Osteoblast (primary cell): ENCODE measurements around the gene MMP20. TPM values are rescaled to one million over a fixed set of nuclear protein-coding genes. Genes with fewer than 3 reads are reported as not detected.

Source experiments
- DNase-seq: peaks from one replicate; pipeline ENCODE4 v3.0.0; 2011; ENCODE audit warnings: low spot score, mixed read lengths; ENCODE audit not compliant: insufficient read length; ENCODE audit errors: missing footprints
- H2AFZ ChIP-seq: 2 replicates; pipeline ENCODE4 v1.6.0; 2011; ENCODE audit warnings: mild to moderate bottlenecking, low read length
- H3K27ac ChIP-seq: 2 replicates; pipeline ENCODE4 v1.5.1; 2011; ENCODE audit warnings: mild to moderate bottlenecking, low read depth, low read length, moderate library complexity
- H3K27me3 ChIP-seq: 2 replicates; pipeline ENCODE4 v1.6.0; 2012; ENCODE audit warnings: mild to moderate bottlenecking, control low read depth, inconsistent platforms, low read length, moderate library complexity; ENCODE audit not compliant: insufficient read depth
- H3K36me3 ChIP-seq: 2 replicates; pipeline ENCODE4 v1.5.1; 2011; ENCODE audit warnings: mild to moderate bottlenecking, low read length, control low read depth, moderate library complexity; ENCODE audit not compliant: insufficient read depth
- H3K4me1 ChIP-seq: 2 replicates; pipeline ENCODE4 v1.5.1; 2011; ENCODE audit warnings: mild to moderate bottlenecking, low read length, control low read depth, moderate library complexity; ENCODE audit not compliant: insufficient read depth
- H3K4me2 ChIP-seq: 2 replicates; pipeline ENCODE4 v1.6.0; 2011; ENCODE audit warnings: mild to moderate bottlenecking, low read length; ENCODE audit not compliant: insufficient read depth
- H3K4me3 ChIP-seq: fragments of 200-600 bp; sonication (generic); 3 replicates; pipeline ENCODE4 v1.5.1; 2012; ENCODE audit warnings: mild to moderate bottlenecking, low read length, inconsistent platforms; ENCODE audit not compliant: insufficient read depth
- H3K79me2 ChIP-seq: 2 replicates; pipeline ENCODE4 v1.6.0; 2012; ENCODE audit warnings: mild to moderate bottlenecking, low read length, control low read depth, inconsistent platforms; ENCODE audit not compliant: insufficient read depth
- H3K9me3 ChIP-seq: 2 replicates; pipeline ENCODE4 v1.5.1; 2011; ENCODE audit warnings: low read depth, low read length, control low read depth
- H4K20me1 ChIP-seq: 2 replicates; pipeline ENCODE4 v1.6.0; 2012; ENCODE audit warnings: mild to moderate bottlenecking, low read length, control low read depth; ENCODE audit not compliant: insufficient read depth
- CTCF ChIP-seq: IDR thresholded peaks from 2 replicates; pipeline ENCODE4 v1.5.1; 2011; ENCODE audit warnings: mild to moderate bottlenecking, low read depth, low read length, moderate library complexity; ENCODE audit errors: extremely low read depth
- total RNA-seq: library from RNA; depleted of rRNA; stranded (reverse); fragments of >200 nt; gene quantifications from 2 replicates; pipeline ENCODE4 v1.2.3, GENCODE V29; 2012

The MMP20 gene
- total RNA-seq, 1 donor = not detected

DNA sequence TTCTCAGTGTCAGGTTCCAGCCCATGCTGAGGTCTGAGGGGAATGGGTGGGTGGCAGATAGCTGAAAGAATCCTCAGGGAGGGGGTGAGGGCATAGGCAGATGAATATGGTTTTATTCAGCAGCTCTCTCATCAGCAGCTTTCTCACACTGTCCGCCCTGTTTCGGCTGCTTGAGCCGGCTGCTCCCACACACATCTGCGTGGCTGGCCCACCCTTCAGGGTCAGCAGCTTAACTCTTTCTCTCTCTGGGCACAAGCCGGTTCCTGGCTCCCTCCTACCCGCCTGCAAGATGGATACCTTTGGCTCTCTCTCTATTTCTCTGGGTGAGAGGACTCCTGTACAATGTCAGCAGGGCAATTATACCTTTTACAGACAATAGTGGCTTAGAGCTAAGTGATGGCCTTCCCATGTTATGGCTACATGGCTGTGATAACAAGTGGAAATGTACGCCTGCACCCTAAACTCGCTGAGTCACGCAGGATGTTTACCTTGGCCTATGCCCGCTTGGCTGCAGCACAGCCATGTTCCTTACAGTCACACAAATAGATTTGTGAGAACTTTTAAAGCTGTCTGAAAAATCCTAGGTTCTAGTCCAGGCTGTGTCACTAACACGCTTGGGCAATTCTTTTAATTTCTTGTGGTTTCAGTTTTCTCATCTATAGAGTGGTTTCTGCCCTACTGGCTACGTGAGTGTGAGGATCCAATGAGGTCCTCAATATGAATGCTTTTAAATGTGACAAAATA is 4.1 kb downstream of the MMP20 start:
- Histone ChIP-seq H4K20me1 (no peaks in the 10 kb centered on the region), H3K4me2 (peak overlapping the region; percentile 20), H3K27ac (no peak overlapping the region), H3K27me3 (no peaks in the 10 kb centered on the region), H3K36me3 (no peaks in the 10 kb centered on the region), H3K4me1 (no peaks in the 10 kb centered on the region), H2AFZ (peak overlapping the region; percentile 59), H3K4me3 (no peak overlapping the region), H3K79me2 (no peaks in the 10 kb centered on the region), H3K9me3 (no peaks in the 10 kb centered on the region)
- TF ChIP-seq CTCF = no peak
- DNase-seq = peak; percentile 26

DNA sequence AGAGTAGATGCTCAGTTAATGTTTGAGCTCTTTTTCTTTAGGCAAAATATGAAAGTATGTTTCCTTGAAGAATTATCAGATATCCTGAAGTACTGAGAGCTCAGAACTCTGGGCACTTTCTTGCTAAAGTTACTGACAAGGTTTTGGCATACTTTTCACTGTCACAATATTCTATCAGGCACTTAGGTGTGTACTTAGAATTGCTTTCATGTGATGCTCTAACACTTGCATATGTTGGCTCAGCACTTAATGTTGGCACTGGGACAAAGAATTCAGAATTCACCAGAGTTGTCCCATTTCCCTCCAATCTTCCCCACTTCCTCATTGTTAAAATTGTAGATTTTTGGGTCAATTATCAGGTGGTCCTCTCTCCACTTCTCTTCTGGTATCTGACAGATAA is 5.0 kb downstream of the MMP20 start:
- DNase-seq = no peak
- Histone ChIP-seq H3K36me3 (no peaks in the 10 kb centered on the region), H3K4me3 (no peak overlapping the region), H3K79me2 (no peaks in the 10 kb centered on the region), H3K27ac (no peak overlapping the region), H3K9me3 (no peaks in the 10 kb centered on the region), H4K20me1 (no peaks in the 10 kb centered on the region), H2AFZ (no peak overlapping the region), H3K4me1 (no peaks in the 10 kb centered on the region), H3K27me3 (no peaks in the 10 kb centered on the region), H3K4me2 (no peak overlapping the region)
- TF ChIP-seq CTCF = no peak

- no peak for TF ChIP-seq CTCF
- no peak overlapping the region for H2AFZ ChIP-seq
- no peaks in the 10 kb centered on the region for H4K20me1 ChIP-seq
These were observed 7.6 kb downstream of the MMP20 start for GRCh38 chr11:102617466-102618008.

GRCh38 chr11:102615894-102616432 is 9.2 kb downstream of the MMP20 start:
- Histone ChIP-seq H3K4me1 (no peaks in the 10 kb centered on the region), H3K4me3 (no peak overlapping the region), H3K79me2 (no peaks in the 10 kb centered on the region), H2AFZ (no peak overlapping the region), H4K20me1 (no peaks in the 10 kb centered on the region), H3K27me3 (no peaks in the 10 kb centered on the region), H3K27ac (no peak overlapping the region), H3K4me2 (no peak overlapping the region), H3K36me3 (no peaks in the 10 kb centered on the region), H3K9me3 (no peaks in the 10 kb centered on the region)
- DNase-seq = no peak
- no peak for TF ChIP-seq CTCF

More at GRCh38 chr11:102617466-102618008, 7.6 kb downstream of the MMP20 start:
- Histone ChIP-seq H3K27me3 (no peaks in the 10 kb centered on the region), H3K9me3 (no peaks in the 10 kb centered on the region), H3K36me3 (no peaks in the 10 kb centered on the region), H3K4me1 (no peaks in the 10 kb centered on the region), H3K4me3 (no peak overlapping the region), H3K79me2 (no peaks in the 10 kb centered on the region), H3K27ac (no peak overlapping the region), H3K4me2 (no peak overlapping the region)
- no peak for DNase-seq
